GM21786 (cell line): ENCODE results near the gene XPOT.
"Not testable (repeated sequence)": the region's sequence is repeated elsewhere in the genome, so short reads cannot be mapped to it uniquely, and the experiment has no call there.

ENCODE experiments used
- ATAC-seq: cut with Tn5 transposase; IDR thresholded peaks from one replicate; pipeline ENCODE4 v1.9.1; 2021; ENCODE audit not compliant: unreplicated experiment

XPOT gene, protein sequence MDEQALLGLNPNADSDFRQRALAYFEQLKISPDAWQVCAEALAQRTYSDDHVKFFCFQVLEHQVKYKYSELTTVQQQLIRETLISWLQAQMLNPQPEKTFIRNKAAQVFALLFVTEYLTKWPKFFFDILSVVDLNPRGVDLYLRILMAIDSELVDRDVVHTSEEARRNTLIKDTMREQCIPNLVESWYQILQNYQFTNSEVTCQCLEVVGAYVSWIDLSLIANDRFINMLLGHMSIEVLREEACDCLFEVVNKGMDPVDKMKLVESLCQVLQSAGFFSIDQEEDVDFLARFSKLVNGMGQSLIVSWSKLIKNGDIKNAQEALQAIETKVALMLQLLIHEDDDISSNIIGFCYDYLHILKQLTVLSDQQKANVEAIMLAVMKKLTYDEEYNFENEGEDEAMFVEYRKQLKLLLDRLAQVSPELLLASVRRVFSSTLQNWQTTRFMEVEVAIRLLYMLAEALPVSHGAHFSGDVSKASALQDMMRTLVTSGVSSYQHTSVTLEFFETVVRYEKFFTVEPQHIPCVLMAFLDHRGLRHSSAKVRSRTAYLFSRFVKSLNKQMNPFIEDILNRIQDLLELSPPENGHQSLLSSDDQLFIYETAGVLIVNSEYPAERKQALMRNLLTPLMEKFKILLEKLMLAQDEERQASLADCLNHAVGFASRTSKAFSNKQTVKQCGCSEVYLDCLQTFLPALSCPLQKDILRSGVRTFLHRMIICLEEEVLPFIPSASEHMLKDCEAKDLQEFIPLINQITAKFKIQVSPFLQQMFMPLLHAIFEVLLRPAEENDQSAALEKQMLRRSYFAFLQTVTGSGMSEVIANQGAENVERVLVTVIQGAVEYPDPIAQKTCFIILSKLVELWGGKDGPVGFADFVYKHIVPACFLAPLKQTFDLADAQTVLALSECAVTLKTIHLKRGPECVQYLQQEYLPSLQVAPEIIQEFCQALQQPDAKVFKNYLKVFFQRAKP

DNA sequence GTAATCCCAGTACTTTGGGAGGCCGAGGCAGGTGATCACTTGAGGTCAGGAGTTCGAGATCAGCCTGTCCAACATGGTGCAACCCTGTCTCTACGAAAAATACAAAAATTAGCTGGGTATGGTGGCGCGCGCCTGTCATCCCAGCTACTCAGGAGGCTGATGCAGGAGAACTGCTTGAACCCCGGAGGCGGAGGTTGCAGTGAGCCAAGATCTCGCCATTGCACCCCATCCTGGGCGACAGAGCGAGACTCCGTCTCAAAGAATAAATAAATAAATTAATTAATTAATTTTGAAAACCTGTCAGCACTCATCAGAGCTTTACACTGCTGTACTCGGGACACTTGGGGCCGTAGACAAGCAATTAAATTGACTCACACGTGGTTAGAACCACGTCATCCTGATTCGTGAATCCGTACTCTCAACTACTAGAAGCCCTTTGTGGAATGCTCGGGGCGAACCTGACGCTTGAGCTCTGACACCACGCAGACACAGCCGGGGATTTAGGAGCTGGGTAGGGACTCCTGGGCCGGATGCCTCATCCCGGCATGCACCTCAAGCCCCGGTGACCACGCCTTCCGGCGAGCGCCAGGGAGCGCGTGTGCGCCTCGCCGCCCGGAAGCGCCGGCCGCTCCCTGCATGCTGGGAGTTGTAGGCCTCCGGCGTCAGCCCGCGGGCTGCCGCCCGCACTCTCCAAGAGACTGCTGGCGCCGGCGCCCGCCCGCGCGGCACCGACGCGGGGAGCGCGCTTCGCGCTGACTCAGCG, at the start of gene XPOT:
XPOT (plus strand) TSS at position 686 of the 763 bp plus-strand sequence. CDS start 5,644 bp downstream, outside the sequence.
- peak; percentile 93 for ATAC-seq

DNA sequence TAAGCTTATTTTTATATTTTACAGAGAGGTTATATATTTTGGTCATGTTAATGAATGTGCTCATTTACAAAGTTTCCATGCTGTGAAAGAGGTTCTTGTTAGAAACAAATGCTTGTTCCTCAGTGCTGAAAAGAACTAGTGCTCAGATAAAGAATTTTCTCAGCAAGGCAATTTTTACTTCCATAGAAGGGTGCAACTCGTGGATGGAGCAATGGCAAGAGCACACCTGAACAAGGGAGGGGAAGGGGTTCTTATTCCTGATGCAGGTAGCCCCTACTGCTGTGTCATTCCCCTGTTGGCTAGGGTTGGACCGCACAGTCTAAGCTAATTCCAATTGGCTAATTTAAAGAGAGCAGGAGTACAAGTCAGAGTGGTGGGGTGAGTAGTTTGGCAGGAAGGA, 48.0 kb upstream of the XPOT start:
- not testable (repeated sequence) for ATAC-seq

DNA sequence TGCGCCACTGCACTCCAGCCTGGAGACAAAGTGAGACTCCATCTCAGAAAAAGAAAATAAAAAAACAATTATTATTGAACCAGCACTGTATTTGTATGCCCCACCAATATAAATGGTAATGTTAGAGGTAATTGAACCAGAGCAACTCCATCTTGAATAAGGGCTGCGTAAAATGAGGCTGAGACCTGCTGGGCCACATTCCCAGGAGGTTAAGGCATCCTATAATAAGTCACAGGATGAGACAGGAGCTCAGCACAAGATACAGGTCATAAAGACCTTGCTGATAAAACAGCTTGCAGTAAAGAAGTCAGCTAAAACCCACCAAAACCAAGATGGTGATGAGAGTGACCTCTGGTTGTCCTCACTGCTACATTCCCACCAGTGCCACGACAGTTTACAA, 43.0 kb upstream of the XPOT start:
- not testable (repeated sequence) for ATAC-seq

DNA sequence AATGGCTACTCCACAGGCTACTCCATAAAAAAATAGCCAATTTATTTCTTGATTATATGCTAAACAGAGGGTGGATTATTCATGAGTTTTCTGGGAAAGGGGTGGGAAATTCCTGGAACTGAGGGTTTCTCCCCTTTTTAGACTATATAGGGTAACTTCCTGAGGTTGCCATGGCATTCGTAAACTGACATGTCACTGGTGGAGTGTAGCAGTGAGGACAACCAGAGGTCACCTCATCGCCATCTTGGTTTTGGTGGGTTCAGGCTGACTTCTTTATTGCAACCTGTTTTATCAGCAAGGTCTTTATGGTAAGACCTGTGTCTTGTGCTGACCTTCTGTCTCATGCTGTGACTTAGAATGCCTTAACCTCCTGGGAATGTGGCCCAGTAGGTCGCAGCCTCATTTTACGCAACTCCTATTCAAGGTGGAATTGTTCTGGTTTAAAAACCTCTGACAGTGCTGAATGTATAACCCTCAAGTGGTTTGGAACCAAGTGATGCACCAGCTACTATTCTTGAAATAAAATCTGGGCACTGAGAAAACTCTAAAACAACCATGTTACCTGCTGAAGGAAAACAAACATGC, 41.4 kb upstream of the XPOT start:
- no peak for ATAC-seq

DNA sequence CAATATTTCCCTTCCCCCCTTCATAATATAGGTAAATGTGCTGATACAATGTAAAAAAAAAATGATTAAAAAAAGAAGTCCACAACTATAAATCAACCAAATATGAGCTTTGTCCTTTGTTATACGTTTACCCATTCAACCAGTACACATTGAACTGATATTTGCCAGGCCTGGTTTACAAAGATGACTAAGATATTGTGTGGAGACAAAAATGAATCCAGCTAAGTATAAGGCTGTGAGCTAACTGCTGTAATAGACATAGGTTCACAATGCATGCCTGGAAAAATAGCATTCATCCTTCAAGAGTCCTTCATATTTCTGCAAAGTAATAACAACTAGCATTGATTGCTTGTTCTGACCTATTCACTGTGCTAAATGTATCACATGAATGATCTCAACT, 20.5 kb upstream of the XPOT start:
- ATAC-seq, result no peak

DNA sequence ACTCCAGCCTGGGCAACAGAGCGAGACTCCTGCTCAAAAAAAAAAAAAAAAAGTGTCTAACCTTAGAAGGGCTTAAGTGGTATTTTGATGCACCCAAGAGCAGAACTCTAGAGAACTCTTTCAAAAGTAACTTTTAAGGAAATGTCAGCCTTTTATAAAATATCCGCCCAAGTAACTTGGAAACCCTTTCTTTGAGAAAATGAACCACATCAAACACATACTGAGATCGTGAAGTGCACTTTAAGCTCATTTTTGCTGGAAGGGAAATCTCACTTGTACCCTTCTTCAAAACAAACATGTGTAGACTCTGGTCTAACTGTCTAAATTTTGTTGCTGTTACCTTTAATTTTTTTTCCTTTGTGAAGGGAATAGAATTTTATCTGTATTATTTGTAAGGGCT, 19.2 kb upstream of the XPOT start:
- ATAC-seq, result no peak

DNA sequence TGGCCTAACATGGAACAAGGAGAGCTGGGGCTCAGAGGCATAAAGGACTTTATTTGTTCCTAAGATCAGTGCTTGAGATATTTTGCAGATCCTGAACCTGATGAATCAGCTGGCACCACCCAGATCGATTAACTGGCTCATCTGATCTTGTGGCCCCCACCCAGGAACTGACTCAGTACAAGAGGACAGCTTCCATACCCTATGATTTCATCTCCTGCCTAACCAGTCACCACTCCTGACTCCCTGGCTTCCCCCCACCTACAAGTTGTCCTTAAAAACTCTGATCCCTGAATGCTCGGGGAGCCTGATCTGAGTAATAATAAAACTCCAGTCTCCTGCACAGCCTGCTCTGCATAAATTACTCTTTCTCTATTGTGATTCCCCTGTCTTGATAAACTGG, 18.7 kb upstream of the XPOT start:
- no peak for ATAC-seq

DNA sequence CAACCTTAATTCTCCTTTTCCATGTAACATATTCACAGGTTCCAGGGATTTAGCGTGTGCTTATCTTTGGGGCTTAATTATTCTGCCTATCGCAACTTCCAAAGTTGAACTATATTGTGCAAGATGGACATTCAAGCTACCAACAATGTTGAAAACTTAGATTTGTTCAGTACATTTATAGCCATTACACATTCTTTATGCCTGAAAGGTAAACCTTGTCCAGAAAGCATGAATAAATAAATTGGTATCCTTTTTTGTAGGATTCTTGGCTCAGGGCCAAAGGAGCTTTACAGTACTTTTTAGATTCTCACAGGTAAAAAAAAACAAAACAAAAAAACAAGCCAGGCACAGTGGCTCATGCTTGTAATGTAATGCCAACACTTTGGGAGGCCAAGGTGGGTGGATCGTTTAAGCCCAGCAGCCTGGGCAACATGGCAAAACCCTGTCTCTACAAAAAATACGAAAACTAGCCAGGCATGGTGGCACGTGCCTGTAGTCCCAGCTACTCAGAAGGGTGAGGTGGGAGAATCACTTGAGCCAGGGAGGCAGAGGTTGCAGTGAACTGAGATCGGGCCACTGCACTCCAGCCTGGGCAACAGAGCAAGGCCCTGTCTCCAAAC, 16.9 kb upstream of the XPOT start:
- ATAC-seq, result no peak

DNA sequence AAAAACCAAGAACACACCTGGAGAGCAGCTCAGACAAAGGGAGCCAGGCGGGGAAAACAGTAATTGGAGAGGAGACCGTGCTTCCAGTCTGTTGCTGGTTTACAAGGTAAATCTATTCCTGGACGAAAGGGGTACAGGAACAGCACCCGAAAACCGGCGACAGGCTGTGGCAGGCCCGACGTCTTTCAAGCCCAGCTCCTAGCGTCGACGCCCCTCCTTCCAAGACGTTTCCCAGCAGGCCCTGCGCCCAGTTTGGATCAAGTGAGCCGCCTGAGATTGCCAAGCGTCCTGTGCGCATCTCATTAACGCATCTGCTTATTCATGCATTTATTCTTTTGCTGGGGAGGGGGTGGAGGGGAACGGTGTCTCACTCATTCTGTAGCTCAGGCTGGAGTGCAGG, 15.0 kb upstream of the XPOT start:
- no peak for ATAC-seq

DNA sequence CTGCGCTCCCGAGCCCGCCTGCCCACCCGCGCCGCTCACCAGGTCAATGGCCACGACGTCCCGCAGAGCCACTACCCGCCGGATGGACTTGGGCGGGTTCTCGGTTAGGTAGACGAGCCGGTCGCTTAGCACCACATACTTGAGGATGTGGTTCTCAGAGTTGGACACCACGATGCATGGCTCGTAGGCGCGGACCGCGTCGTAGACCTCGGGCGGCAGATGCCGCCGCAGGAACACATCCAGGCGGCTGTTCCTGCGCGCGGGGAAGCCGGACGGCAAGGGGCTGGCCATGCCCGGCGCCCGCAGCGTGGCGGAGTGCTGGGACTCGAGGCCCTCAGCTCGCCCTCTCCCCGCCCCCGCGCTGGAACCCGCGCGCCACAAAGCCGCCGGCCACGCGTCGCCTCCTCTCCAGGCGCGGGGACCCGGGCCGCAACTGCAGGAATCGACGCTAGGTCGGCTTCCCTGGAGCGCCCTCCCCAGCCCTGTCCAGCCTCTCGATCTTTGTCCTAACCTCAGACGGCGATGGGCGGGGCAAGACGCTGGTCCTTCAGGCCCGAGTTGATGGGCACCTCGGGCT, 13.8 kb upstream of the XPOT start, which contains the start of gene C12orf56:
C12orf56 (minus strand) TSS at position 484 of the 577 bp plus-strand sequence; CDS start at position 291, 193 bp downstream.
- no peak for ATAC-seq

DNA sequence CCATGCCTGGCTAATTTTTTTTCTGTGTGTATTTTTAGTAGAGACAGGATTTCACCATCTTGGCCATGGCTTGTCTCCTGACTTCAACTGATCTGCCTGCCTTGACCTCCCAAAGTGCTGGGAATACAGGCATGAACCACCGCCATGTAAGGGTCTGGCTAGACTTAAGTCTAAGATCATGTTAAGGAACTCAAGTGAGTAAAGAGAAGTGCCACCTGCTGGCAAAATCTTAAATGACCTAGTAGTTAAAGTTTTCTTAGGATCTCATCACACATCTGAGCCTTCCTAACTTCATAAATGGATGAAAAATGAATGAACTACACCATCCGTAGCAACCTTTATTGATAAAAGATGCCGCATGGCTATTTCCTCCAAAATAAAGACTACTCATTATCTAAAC, 12.0 kb upstream of the XPOT start:
- no peak for ATAC-seq

DNA sequence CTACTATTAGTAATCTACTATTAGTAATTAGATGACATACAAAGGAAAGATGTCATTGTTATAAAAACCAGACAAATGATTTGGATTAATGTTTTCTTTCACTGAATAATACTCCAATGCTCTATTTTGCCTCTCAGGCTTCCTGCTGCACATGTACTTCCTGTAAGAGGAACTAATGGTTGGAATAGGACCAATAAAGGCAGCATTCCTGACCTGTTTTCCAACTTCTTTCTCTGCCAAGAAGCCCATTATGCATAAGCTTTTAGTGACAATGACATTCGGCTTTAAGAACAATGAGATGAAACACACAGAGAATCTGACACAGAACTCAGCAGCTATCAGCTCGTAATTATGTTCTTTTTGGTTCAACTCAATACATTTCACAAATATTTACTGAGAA, 8.5 kb upstream of the XPOT start:
- no peak for ATAC-seq

DNA sequence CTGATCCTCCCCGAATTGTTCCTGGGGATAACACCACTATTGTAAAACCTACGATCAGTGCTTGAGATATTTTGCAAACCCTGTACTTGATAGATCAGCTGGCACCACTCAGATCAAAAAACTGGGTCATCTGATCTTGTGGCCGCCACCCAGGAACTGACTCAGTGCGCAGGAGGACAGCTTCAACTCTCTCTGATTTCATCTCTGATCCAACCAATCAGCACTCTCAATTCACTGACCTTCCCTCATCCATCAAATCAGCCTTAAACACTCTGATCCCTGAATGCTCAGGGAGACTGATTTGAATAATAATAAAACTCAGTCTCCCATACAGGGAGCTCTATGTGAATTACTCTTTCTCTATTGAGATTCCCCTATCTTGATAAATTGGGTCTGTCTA, 4.2 kb upstream of the XPOT start:
- no peak for ATAC-seq

DNA sequence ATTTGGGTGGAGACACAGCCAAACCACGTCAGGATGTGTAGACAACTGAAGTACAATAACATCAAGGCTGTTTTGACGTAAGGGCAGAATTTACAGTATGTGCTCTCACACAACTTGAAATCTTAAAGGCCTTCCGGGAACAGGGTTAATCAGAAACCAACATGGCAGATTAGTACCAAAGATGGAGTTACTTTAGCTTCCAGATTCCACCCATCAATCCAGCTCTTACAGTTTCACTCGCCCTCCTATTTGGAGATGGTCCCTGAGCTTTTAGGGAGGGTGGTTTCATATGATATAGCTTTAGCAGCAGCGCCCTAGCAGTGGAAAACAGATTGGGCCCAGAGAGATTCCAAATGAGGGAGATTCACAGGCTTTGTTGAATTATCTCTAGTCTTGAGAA, 2.0 kb upstream of the XPOT start:
- ATAC-seq, result no peak

DNA sequence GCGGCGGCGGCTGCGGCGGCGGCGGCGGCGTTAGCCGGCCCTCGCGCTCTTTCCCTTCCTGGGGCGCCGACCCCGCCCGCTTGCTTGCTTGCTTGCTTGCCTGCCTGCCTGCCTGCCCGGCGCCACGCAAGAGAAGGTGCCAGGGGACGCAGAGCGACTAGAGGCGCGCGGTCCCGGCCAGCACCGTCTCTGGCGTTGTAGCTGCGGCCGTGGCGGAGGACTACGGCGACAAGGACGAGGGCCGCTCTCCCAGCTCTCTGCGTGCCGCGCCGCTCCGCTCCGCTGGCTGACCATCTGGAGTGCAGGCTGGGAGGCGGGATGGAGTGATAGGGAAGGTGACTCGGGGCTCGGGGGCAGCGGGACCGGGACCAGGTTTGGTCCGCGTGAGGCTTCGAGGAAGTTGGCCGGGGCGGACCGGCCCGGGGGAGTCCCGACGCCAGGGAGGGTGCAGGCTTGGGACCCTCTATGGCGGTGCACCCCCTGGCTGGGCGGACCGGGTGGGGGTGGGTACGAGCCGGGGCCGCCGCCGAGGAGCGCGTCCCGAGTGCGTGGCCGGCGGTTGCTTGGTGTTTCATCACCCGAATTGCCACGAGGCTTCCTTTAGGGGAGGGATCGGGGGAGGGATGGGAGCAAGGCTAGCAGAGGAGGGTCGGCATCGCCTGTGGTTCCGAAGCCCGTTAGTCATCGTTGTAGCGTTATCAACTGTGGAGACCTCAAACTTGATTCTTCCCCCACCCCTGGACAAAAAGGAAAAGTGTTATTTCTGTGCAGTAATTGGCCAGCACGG, 471 bp downstream of the XPOT start:
- no peak for ATAC-seq

DNA sequence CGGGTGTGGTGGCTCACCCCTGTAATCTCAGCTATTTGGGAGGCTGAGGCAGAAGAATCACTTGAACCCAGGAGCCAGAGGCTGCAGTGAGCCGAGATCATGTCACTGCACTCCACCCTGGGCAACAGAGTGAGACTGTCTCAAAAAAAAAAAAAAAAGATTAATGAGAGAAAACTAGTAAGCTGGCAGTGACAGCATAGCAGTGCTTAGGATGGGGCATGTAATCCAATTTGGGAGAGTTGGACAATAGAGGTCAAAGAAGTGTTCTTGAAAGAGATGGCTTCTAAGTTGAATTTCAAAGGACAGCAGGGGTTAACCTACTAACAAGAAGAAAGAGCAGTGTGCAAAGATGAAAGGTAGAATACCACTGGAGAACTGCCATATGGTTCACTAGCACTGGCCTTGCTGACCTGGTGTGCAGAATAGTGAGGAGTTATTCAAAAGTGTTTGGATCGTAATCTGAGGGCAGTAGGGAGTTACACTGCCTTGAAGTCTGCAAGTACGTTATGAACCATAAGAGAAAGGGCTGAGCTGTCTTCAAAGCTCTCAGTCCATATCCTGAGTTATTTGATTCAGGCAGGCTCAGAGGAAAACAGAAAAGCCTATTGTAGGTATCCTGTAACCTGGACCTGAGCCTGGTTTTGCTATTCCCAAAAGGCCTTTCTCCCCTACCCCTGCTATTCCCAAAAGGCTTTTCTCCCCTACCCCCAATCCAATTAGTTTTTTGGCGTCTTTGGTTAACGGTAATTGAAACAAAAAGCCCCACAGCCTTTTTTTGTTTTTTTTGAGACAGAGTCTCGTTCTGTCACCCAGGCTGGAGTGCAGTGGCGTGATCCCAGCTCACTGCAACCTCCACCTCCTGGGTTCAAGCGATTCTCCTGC, 3.4 kb downstream of the XPOT start:
- ATAC-seq, result no peak

DNA sequence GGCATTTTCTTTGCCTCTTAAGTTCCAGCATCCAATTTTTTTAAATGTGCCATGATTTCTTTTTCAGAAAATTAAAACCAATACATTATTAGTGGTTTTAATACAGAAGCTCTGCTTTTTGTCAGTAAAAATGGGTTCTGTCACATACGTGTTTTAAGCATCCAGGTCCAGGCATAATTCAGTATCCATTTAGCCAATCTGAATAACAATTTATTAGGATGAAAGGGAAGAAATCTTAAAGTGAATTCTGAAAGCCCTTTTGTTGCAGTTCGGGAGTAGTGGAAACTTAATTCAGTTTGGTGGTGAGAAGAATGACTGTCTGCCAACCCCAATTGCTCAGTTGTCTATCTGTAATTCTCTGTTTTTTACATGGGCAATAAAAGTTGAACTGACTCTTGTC, 7.2 kb downstream of the XPOT start:
- ATAC-seq, result no peak

DNA sequence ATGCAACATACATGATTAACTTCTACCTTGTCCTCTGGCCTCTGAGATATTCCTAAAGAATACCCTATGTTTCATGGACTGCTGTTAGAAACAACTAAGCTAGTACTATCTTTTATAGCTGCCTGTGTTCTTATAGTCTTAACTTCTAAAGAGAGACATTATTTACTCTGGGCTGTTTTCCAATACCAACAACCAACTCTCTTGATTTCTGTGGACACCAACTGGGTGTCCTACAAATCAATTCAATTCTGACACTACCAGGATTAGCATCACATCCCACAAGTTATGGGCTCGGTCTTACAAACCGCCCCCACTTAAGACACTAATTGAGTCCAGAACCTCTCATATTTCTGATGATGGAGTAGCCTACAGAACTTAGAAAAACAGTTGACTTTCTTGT, 8.3 kb downstream of the XPOT start:
- ATAC-seq, result no peak
